ENCODE measurements around the gene WARS2. TPM values are rescaled to one million over a fixed set of nuclear protein-coding genes. Genes with fewer than 3 reads are reported as not detected.

WARS2 gene
- total RNA-seq, 1 donor from 2014 or later: 5.8 TPM

GRCh38 chr1:119097380-119097779, 43.1 kb downstream of the WARS2 start:
- intact Hi-C loops (cut with DNase I): no loop called here
- no peak for ATAC-seq

DNA sequence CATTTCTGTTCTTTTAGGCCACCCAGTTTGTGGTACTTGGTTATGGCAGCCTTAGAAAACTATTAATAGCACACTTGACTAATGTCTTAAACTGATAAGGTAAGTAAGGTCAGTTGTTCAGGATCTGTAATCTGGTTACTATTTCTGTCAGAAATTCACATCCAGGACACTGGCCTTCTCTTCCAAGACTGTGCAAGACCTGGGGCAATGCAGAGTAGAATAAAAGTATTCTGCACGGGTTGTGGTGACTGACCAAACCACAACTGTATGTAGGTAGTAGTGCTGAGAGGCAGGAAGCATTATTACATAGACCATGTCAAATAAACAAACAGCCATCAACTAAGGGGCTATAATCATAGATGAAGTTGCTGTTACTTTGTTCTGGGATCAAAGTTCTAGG, 46.7 kb downstream of the WARS2 start:
- ATAC-seq (no peak), DNase-seq (ENCODE audit: missing footprints) (no peak)
- intact Hi-C loops (cut with DNase I): no loop called here

More at GRCh38 chr1:119097380-119097779, 43.1 kb downstream of the WARS2 start:
- DNase-seq (ENCODE audit: missing footprints): no peak

GRCh38 chr1:119091618-119092017, 48.8 kb downstream of the WARS2 start:
- ATAC-seq (no peak), DNase-seq (ENCODE audit: missing footprints) (no peak)
- intact Hi-C loops (cut with DNase I): no loop called here

DNA sequence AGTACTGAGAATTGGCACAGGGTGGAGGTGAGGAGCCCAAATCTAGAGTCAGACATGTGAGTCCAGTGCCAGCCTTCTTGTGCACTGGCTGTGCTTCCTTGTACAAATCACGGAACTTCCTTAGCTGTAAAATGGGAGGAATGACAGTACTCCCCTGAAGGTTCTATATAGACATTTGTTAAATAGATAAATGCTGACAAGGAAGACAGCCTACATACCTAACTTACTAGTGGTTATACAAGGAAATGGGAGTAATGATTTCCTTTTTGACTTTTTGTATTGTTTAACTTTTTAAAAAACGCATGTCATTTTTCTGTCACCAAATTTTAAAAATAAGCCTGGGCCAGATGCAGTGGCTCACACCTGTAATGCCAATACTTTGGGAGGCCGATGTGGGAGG, 50.2 kb downstream of the WARS2 start:
- intact Hi-C loops (cut with DNase I): no loop called here
- ATAC-seq (no peak), DNase-seq (ENCODE audit: missing footprints) (no peak)

DNA sequence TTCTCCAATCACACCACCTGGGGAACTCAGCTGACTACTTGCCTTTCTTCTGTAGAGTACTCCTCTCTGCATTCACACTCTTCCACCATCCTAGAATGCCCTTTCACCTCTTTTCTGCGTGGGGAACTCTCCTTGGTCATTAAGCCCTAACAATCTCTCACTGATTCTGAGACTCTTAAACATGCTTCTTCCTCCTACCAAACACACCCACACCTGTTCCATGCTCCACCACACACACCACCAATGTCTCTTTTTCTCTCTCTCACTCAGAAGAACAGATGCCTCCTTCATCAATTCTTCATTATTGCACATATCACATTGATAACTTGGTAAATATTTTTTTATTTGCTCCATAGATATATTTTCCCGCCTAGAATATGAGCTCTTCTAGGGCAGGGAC, 53.6 kb downstream of the WARS2 start:
- intact Hi-C loops (cut with DNase I): no loop called here
- no peak for DNase-seq (ENCODE audit: missing footprints)

DNA sequence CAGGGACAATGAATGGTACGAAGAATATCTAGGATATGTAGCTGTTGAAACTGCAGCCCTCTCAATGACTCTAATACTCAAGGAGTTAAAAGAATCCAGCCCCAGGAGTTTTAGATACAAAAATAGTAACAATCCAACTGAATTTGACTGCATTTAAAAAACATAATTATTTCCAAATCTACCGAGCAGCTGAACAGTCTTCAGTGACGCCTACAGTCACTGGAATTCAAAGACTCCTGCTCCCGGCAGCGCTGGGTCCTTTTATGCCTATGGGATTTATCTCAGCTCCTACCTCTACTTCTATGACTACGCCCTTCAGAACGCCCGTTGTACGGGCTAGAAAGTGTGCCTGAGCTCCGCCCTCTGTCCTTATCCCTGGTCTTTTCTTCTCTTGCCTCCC, 55.7 kb downstream of the WARS2 start:
- ATAC-seq (no peak), DNase-seq (ENCODE audit: missing footprints) (no peak)
- intact Hi-C loops (cut with DNase I): no loop called here

More for the DNA sequence above, 53.6 kb downstream of the WARS2 start:
- no peak for ATAC-seq

DNA sequence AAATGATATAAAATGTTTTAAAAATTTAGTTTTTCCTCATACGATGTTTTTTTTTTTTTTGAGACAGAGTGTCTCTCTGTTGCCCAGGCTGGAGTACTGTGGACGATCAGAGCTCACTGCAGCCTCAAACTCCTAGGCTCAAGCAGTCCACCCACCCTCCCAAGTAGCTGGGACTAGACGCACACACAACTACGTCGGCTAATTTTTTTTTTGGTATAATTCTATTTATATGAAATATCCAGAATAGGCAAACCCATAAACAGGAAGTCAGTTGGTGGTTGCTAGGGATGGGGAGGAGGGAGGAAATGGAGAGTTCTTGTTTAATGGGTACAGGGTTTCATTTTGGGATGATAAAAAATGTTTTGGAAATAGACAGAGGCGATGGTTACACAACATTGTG, 56.5 kb downstream of the WARS2 start:
- DNase-seq (ENCODE audit: missing footprints) (no peak), ATAC-seq (no peak)
- intact Hi-C loops (cut with DNase I): no loop called here

- DNase-seq (ENCODE audit: missing footprints) (no peak), ATAC-seq (no peak)
- intact Hi-C loops (cut with DNase I): no loop called here
Measured at GRCh38 chr1:119083479-119083878, 57.0 kb downstream of the WARS2 start.

GRCh38 chr1:119081700-119082099, 58.8 kb downstream of the WARS2 start:
- intact Hi-C loops (cut with DNase I): no loop called here
- no peak for DNase-seq (ENCODE audit: missing footprints)
- ATAC-seq: no peak

GRCh38 chr1:119081267-119081666, 59.2 kb downstream of the WARS2 start:
- no peak for DNase-seq (ENCODE audit: missing footprints)
- no peak for ATAC-seq
- intact Hi-C loops (cut with DNase I): no loop called here

- intact Hi-C loops (cut with DNase I): no loop called here
- DNase-seq (ENCODE audit: missing footprints): no peak
- ATAC-seq: no peak
Measured at GRCh38 chr1:119080586-119080985, 59.9 kb downstream of the WARS2 start.

DNA sequence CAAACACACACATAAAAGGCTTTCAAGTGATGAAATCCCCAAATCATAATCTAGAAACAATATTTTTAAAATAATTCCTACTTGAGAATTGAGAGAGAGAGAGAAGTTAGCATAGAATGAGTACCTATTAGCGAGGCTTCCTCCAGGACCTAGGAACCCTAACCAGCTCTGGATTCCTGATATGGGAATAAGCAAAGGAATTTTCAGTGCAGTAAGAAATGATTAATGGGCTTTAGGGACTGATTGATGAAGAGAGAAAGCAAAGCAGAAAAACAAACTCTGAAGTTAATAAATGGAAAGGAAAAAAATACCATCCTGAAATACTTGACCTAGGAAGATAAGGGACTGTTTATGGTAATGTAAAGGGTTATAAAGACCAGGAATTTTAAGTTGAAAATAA, 60.6 kb downstream of the WARS2 start:
- intact Hi-C loops (cut with DNase I): no loop called here
- ATAC-seq (no peak), DNase-seq (ENCODE audit: missing footprints) (no peak)

GRCh38 chr1:119075614-119076013, 64.8 kb downstream of the WARS2 start:
- ATAC-seq: peak; percentile 79
- DNase-seq (ENCODE audit: missing footprints): no peak
- intact Hi-C loops (cut with DNase I): no loop called here

- ATAC-seq: no peak
- DNase-seq (ENCODE audit: missing footprints): no peak
- intact Hi-C loops (cut with DNase I): no loop called here
Measured at GRCh38 chr1:119071321-119071720, 69.1 kb downstream of the WARS2 start.

DNA sequence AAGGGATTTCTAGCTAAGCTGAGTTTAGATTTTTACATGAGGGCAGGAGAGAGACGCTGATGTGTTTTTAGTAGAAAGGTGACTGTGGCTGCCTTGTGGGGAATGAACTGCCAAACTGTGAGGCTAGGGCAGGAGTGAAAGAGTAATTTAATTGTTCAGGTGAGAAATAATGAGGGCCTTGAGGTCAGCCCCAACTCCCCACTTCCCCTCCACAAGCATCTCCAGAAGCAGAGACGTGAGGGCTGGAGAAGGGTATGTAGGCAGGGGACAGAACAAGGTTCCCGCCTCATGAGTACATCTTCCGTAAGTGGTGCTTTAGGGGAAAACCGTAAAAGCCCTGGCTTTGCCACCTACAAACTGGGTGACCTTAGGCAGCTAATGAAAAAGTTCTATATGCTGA, 70.8 kb downstream of the WARS2 start:
- DNase-seq (ENCODE audit: missing footprints) (no peak), ATAC-seq (no peak)
- intact Hi-C loops (cut with DNase I): no loop called here

DNA sequence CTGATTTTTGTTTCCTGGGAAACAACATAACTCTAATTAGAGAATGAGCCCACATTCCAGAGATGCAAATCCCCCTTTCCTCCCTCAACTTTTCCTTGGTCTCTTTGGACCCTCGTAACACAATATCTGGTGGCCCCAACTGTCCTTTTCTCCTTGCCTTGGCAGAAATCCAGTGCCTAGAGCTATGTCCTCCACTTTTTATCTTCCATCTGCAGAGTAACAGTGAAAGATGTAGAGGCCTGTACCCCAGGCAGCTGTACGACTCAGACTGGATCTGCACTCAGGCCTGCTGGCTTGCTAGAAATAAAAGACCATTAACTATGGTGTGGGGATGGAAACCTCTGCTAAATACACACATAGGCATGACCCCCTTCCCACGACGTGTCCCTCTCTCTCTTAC, 72.0 kb downstream of the WARS2 start:
- ATAC-seq (no peak), DNase-seq (ENCODE audit: missing footprints) (no peak)
- intact Hi-C loops (cut with DNase I): no loop called here

DNA sequence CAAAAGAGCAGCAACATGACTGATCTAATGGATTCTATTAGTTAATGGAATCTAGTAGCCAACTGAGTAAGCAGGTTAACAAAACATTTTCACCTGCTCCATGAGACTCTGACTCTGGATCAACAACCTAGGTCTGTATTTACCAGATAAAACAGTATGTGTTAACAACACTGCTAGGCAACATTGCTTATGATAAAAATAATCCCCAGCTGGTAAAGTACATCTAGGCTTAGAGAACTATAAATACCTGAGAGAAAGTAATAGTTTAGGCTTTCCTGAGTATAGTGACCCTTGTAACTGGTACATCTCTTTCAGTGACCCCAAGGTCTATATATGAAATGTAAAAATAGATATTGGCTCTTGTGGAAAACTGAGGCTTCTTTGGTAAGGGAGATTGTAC, 78.8 kb downstream of the WARS2 start:
- DNase-seq (ENCODE audit: missing footprints) (no peak), ATAC-seq (peak; percentile 28)
- intact Hi-C loops (cut with DNase I): no loop called here

DNA sequence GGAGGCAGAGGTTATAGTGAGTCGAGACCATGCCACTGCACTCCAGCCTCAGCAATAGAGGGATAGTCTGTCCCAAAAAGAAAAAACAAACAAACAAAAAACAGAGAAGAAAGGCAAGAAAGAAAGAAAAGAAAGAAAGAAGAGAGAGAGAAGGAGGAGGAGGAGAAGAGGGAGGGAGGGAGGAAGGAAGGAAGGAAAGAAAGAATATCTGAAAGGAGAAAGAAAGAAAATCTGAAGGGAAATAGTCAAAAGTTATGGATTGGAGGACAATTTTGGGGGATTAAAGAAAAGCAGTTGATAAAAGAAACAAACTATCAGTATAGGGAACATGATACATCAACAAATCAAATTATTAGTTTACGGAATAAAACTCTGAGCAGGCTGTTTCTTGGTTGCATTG, 84.9 kb downstream of the WARS2 start:
- ATAC-seq: no peak
- intact Hi-C loops (cut with DNase I): no loop called here
- no peak for DNase-seq (ENCODE audit: missing footprints)

GRCh38 chr1:119053917-119054316, 86.5 kb downstream of the WARS2 start:
- ATAC-seq: no peak
- no peak for DNase-seq (ENCODE audit: missing footprints)
- intact Hi-C loops (cut with DNase I): no loop called here

GRCh38 chr1:119052267-119052666, 88.2 kb downstream of the WARS2 start:
- DNase-seq (ENCODE audit: missing footprints): no peak
- ATAC-seq: no peak
- intact Hi-C loops (cut with DNase I): no loop called here

- DNase-seq (ENCODE audit: missing footprints) (peak; percentile 64), ATAC-seq (no peak)
- intact Hi-C loops (cut with DNase I): no loop called here
Measured at GRCh38 chr1:119048624-119049404, 91.6 kb downstream of the WARS2 start.

All from Right ventricle myocardium inferior (tissue), 1 donor.